NCI-H2081 treated with DMSO at 0.1 percent for 48 hours (cell line): ENCODE data around the gene CACNB3.

Experiments
- DNase-seq: peaks from one replicate; lab custom pipeline; 2025; lab: John Stamatoyannopoulos, UW

Gene CACNB3

GRCh38 chr12:48788854-48789775 lies 29.2 kb upstream of the CACNB3 start, which contains the start of gene ADCY6:
Gene ADCY6, minus strand, starts transcription at chr12:48789089. Its CDS starts 5,655 bp downstream, at chr12:48783434.
- no peak for DNase-seq

- no peak for DNase-seq
Measured at GRCh38 chr12:48789858-48790326, 28.4 kb upstream of the CACNB3 start.

GRCh38 chr12:48793696-48794095 lies 24.6 kb upstream of the CACNB3 start:
- no peak for DNase-seq

GRCh38 chr12:48794870-48795269 lies 23.4 kb upstream of the CACNB3 start:
- no peak for DNase-seq

- DNase-seq, result no peak
Measured at GRCh38 chr12:48795550-48796455, 22.5 kb upstream of the CACNB3 start.

GRCh38 chr12:48796976-48797375 lies 21.3 kb upstream of the CACNB3 start:
- no peak for DNase-seq

- no peak for DNase-seq
Measured at GRCh38 chr12:48800457-48800856, 17.8 kb upstream of the CACNB3 start.

GRCh38 chr12:48800971-48801370 lies 17.3 kb upstream of the CACNB3 start:
- DNase-seq, result no peak

- no peak for DNase-seq
Measured at GRCh38 chr12:48803675-48804074, 14.6 kb upstream of the CACNB3 start.

GRCh38 chr12:48807981-48808380 lies 10.3 kb upstream of the CACNB3 start:
- no peak for DNase-seq

GRCh38 chr12:48810903-48811431 lies 7.3 kb upstream of the CACNB3 start:
- no peak for DNase-seq

- DNase-seq, result no peak
Measured at GRCh38 chr12:48811437-48812090, 6.7 kb upstream of the CACNB3 start.

GRCh38 chr12:48812389-48812788 lies 5.9 kb upstream of the CACNB3 start:
- DNase-seq, result no peak

- no peak for DNase-seq
Measured at GRCh38 chr12:48813465-48814261, 4.6 kb upstream of the CACNB3 start.

- DNase-seq, result no peak
Measured at GRCh38 chr12:48814262-48815125, 3.8 kb upstream of the CACNB3 start.

- DNase-seq, result no peak
Measured at GRCh38 chr12:48815126-48816110, 2.9 kb upstream of the CACNB3 start.

- DNase-seq, result no peak
Measured at GRCh38 chr12:48816143-48816854, 2.0 kb upstream of the CACNB3 start.
